GM19240 (cell line): Measurements from ENCODE around the gene EYS.
"Not testable (repeated sequence)": the region's sequence is repeated elsewhere in the genome, so short reads cannot be mapped to it uniquely, and the experiment has no call there.

Experiments
- DNase-seq: peaks from one replicate; pipeline ENCODE4 v3.0.0; 2011; ENCODE audit warnings: low spot score; ENCODE audit not compliant: insufficient read length

The EYS gene

GRCh38 chr6:64072686-64073085 lies 1634.3 kb downstream of the EYS start:
- DNase-seq = no peak

DNA sequence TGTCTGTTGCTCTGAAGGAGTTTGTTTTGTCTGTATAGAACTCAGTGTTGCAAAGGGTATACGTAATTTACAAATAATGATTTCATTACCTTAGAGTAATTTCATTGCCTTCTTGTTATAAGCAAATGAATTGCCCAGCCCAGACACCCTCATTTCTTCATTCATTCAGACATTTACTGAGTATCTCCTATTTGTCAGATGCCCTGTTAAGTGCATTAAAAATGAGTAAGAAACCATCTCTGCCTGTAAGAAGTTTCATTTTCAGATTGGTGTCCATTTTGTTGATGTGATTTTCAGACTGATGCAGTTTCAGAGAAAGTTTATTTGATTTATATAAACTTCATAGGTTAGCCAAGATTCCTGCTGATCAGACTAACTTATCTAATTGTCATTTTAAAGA lies 1642.1 kb downstream of the EYS start:
- no peak for DNase-seq

- no peak for DNase-seq
These were observed 1643.9 kb downstream of the EYS start for GRCh38 chr6:64062960-64063683.

- no peak for DNase-seq
These were observed 1652.2 kb downstream of the EYS start for GRCh38 chr6:64054861-64055260.

GRCh38 chr6:64050590-64050989 lies 1656.4 kb downstream of the EYS start:
- no peak for DNase-seq

GRCh38 chr6:64049736-64050135 lies 1657.3 kb downstream of the EYS start:
- DNase-seq = no peak

DNA sequence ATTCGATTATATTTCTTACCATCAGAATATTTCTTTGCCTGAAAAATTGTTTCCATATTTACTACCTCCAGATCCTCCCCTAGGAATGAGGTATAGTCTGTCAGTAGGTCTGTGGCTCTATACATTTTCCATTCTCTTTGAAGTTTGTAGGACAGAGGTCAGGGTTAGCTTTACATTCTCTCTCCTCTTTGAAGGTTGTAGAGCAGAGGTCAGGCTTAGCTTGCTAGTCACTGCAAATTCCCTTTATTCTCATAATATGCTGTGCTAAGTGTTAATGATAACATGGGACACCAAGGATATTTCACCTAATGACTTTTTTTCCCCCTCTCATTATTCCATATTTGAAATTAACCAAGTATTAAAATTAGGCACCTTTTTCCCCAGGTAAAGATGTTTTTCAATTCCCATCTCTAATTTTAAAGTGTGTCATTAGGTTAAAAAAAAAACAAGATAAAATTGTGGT lies 1660.2 kb downstream of the EYS start:
- no peak for DNase-seq

GRCh38 chr6:64041373-64041772 lies 1665.7 kb downstream of the EYS start:
- no peak for DNase-seq

GRCh38 chr6:64040113-64040512 lies 1666.9 kb downstream of the EYS start:
- DNase-seq = no peak

GRCh38 chr6:64037427-64037826 lies 1669.6 kb downstream of the EYS start:
- no peak for DNase-seq

DNA sequence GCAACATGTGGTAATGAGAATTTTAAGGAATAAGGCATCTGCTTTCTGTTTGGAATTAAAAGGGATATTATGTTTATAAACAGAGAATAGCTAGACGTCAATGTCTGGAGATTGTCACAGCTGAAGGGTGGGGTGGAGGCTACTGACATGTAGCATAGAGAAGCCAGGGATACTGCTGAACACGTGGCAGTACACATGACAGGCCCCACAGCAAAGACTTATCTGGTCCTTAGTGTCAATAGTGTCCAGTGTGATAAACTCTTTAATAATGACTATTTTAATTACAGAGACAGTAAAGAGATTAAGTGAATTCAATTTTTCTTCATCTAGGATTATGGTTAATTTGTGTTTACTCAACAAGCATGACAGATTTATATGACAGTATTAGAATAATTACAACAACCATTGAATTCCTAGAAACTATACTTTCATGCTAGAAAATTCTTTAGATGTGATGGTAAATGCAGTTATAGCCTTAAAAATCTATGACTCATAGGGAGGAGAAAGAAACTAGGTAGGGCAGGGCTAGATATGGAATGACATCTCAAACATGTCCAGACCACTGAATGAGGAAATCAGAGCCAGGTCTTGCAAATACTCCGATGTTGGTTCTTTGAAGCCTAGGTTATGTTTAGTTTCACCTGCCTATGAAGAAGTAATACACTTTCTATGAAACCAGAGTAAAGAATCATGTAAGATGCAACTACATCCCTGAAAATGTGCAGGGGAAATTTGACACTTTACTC lies 1671.9 kb downstream of the EYS start:
- DNase-seq = no peak

- DNase-seq = no peak
These were observed 1672.7 kb downstream of the EYS start for GRCh38 chr6:64034291-64034690.

- DNase-seq = not testable (repeated sequence)
These were observed 1675.9 kb downstream of the EYS start for GRCh38 chr6:64030950-64031618.

GRCh38 chr6:64023693-64024092 lies 1683.3 kb downstream of the EYS start:
- DNase-seq = no peak

DNA sequence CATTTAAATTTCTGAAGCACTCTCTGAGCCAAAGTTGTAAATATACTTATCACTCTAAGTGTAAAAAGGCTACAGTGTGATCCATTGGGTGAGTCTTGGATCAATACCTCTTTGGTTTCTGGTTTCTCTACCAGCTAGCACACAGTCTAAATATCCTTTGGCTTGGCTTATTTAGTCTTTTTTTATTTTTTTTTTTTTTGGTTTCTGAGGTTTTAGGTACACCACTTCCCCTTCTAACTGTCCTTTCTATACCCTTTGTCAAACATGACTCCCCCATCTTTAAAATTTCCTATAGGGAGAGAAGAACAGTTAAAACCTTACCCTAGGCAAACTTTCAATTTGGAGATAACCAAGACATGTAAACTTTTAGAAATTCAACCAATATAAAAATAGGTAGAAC lies 1692.4 kb downstream of the EYS start:
- DNase-seq = no peak

DNA sequence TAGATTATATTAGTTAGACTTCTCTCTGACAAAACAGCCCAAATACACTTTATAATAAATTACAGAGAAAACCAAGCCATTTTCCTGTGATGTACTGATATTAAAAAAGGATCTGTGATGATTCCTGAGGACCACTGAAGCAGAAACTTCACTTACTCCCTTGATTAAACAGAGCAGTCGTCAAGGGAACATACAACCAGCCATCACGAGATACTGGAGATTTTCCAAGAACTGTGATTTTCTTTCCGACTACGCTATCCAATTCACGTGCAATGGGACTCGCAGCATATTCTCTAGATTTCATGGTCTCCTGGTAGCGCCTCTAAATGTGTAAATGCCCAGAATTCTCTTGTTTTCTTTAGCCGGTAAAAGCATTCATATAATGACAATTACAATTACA lies 1694.0 kb downstream of the EYS start:
- DNase-seq = no peak

GRCh38 chr6:64012351-64013001 lies 1694.5 kb downstream of the EYS start:
- DNase-seq = no peak

GRCh38 chr6:64010666-64011065 lies 1696.4 kb downstream of the EYS start:
- no peak for DNase-seq

- no peak for DNase-seq
These were observed 1697.0 kb downstream of the EYS start for GRCh38 chr6:64010010-64010409.

- DNase-seq = no peak
These were observed 1700.8 kb downstream of the EYS start for GRCh38 chr6:64006246-64006645.

GRCh38 chr6:64000818-64001491 lies 1706.1 kb downstream of the EYS start:
- DNase-seq = no peak
